HEK293 (cell line): ENCODE data around the gene SIDT1.

Experiments
- CTCF ChIA-PET: fragments of 350-600 bp; formaldehyde crosslinking; extraction: SDS; loops from one replicate; lab custom pipeline; 2021; ENCODE audit warnings: antibody characterized with exemption; lab: Yijun Ruan, JAX
- POLR2A ChIA-PET: fragments of 300-600 bp; formaldehyde crosslinking; extraction: SDS; loops from one replicate; lab custom pipeline; 2020; ENCODE audit warnings: antibody characterized with exemption, inconsistent platforms; lab: Yijun Ruan, JAX
- H3K27ac ChIP-seq: fragments of 200-500 bp; sonication (Bioruptor generic); 2 replicates; pipeline ENCODE4 v1.5.1; 2014; ENCODE audit warnings: low read depth, low read length, control low read depth, inconsistent platforms; ENCODE audit errors: extremely low read depth
- H3K36me3 ChIP-seq, 2 experiments: fragments of 200-500 bp in 1 of 2; sonication (Bioruptor generic) in 1 of 2; 1 replicate in 1 of 2; 2 replicates in 1 of 2; pipeline ENCODE4 v1.5.1; 2014 to 2017; ENCODE audit warnings: inconsistent platforms in 2 of 2, low read length in 2 of 2; ENCODE audit not compliant: control insufficient read depth in 2 of 2, insufficient read depth in 1 of 2
- H3K4me1 ChIP-seq: fragments of 200-500 bp; sonication (Bioruptor generic); 2 replicates; pipeline ENCODE4 v1.5.1; 2014; ENCODE audit warnings: mild to moderate bottlenecking, low read length, inconsistent platforms; ENCODE audit not compliant: control insufficient read depth, insufficient read depth
- H3K4me3 ChIP-seq: 2 replicates; pipeline ENCODE4 v1.5.1; 2011; ENCODE audit warnings: low read depth, mild to moderate bottlenecking, control low read depth, low read length, moderate library complexity
- H3K9me3 ChIP-seq: fragments of 200-500 bp; sonication (Bioruptor generic); 2 replicates; pipeline ENCODE4 v1.5.1; 2014; ENCODE audit warnings: low read depth, low read length, inconsistent platforms; ENCODE audit not compliant: control insufficient read depth, insufficient read depth
- FEZF1 ChIP-seq: fragments of 450-650 bp; formaldehyde crosslinking; IDR thresholded peaks from 2 replicates; pipeline ENCODE4 v1.5.1; 2016; ENCODE audit warnings: missing biosample characterization, missing genetic modification characterization
- GLI2 ChIP-seq: fragments of 450-650 bp; formaldehyde crosslinking; IDR thresholded peaks from 2 replicates; pipeline ENCODE4; 2017; ENCODE audit warnings: missing biosample characterization, missing genetic modification characterization, low read depth, borderline replicate concordance
- KLF9 ChIP-seq: fragments of 450-650 bp; formaldehyde crosslinking; IDR thresholded peaks from 2 replicates; pipeline ENCODE4 v1.5.1; 2016; ENCODE audit warnings: missing biosample characterization, missing genetic modification characterization, low read depth
- OSR2 ChIP-seq: fragments of 450-650 bp; formaldehyde crosslinking; IDR thresholded peaks from 2 replicates; pipeline ENCODE4 v1.5.1; 2016; ENCODE audit warnings: missing biosample characterization, missing genetic modification characterization
- ZBTB21 ChIP-seq: fragments of 450-650 bp; formaldehyde crosslinking; IDR thresholded peaks from 2 replicates; pipeline ENCODE4 v1.5.1; 2017; ENCODE audit warnings: missing biosample characterization, missing genetic modification characterization
- ZNF169 ChIP-seq: fragments of 450-650 bp; formaldehyde crosslinking; IDR thresholded peaks from 2 replicates; pipeline ENCODE4 v1.5.1; 2016; ENCODE audit warnings: missing biosample characterization, missing genetic modification characterization
- ZNF214 ChIP-seq: fragments of 450-650 bp; formaldehyde crosslinking; IDR thresholded peaks from 2 replicates; pipeline ENCODE4 v1.5.1; 2017; ENCODE audit warnings: missing biosample characterization, mild to moderate bottlenecking, missing genetic modification characterization, borderline replicate concordance
- ZNF223 ChIP-seq: fragments of 450-650 bp; formaldehyde crosslinking; IDR thresholded peaks from 2 replicates; pipeline ENCODE4 v1.5.1; 2016; ENCODE audit warnings: missing biosample characterization, missing genetic modification characterization
- ZNF266 ChIP-seq: fragments of 450-650 bp; formaldehyde crosslinking; IDR thresholded peaks from 2 replicates; pipeline ENCODE4 v1.5.1; 2016; ENCODE audit warnings: missing biosample characterization, missing genetic modification characterization, low read depth
- ZNF274 ChIP-seq, 2 experiments: fragments of 200-500 bp in 1 of 2; fragments of 450-650 bp in 1 of 2; sonication (Bioruptor generic) in 1 of 2; formaldehyde crosslinking in 1 of 2; IDR thresholded peaks; 2 replicates each; pipeline versions ENCODE4 v1.5.1 to v1.6.1; 2014 to 2016; ENCODE audit warnings: borderline replicate concordance in 1 of 2, inconsistent platforms in 1 of 2, low read length in 1 of 2, missing biosample characterization in 1 of 2, missing genetic modification characterization in 1 of 2
- ZNF48 ChIP-seq: fragments of 450-650 bp; formaldehyde crosslinking; IDR thresholded peaks from 2 replicates; pipeline ENCODE4 v1.5.1; 2016; ENCODE audit warnings: missing biosample characterization, missing genetic modification characterization
- ZNF548 ChIP-seq: fragments of 450-650 bp; formaldehyde crosslinking; IDR thresholded peaks from 2 replicates; pipeline ENCODE4 v1.5.1; 2016; ENCODE audit warnings: missing biosample characterization, missing genetic modification characterization
- ZNF560 ChIP-seq: fragments of 450-650 bp; formaldehyde crosslinking; IDR thresholded peaks from 2 replicates; pipeline ENCODE4 v1.5.1; 2017; ENCODE audit warnings: missing biosample characterization, missing genetic modification characterization, borderline replicate concordance
- ZNF571 ChIP-seq: fragments of 450-650 bp; formaldehyde crosslinking; IDR thresholded peaks from 2 replicates; pipeline ENCODE4 v1.5.0; 2017; ENCODE audit warnings: missing biosample characterization, missing genetic modification characterization
- ZNF629 ChIP-seq: fragments of 450-650 bp; formaldehyde crosslinking; IDR thresholded peaks from 2 replicates; pipeline ENCODE4 v1.5.1; 2017; ENCODE audit warnings: missing biosample characterization, missing genetic modification characterization
- ZNF792 ChIP-seq: fragments of 450-650 bp; formaldehyde crosslinking; IDR thresholded peaks from 2 replicates; pipeline ENCODE4 v1.5.1; 2016; ENCODE audit warnings: missing biosample characterization, missing genetic modification characterization
- TF ChIP-seq, protein P1 (sequence below): fragments of 450-650 bp; formaldehyde crosslinking; IDR thresholded peaks from 2 replicates; pipeline ENCODE4 v1.5.1; 2016; ENCODE audit warnings: missing biosample characterization, missing genetic modification characterization
- TF ChIP-seq, protein P2 (sequence below): fragments of 450-650 bp; formaldehyde crosslinking; IDR thresholded peaks from 2 replicates; pipeline ENCODE4 v1.5.1; 2016; ENCODE audit warnings: missing biosample characterization, missing genetic modification characterization
- TF ChIP-seq, protein P3 (sequence below): fragments of 450-650 bp; formaldehyde crosslinking; IDR thresholded peaks from 2 replicates; pipeline ENCODE4 v1.5.1; 2016; ENCODE audit warnings: missing biosample characterization, missing genetic modification characterization, borderline replicate concordance
- TF ChIP-seq, protein P4 (sequence below): fragments of 450-650 bp; formaldehyde crosslinking; IDR thresholded peaks from 2 replicates; pipeline ENCODE4 v1.5.1; 2016; ENCODE audit warnings: missing biosample characterization, missing genetic modification characterization

The SIDT1 gene

DNA sequence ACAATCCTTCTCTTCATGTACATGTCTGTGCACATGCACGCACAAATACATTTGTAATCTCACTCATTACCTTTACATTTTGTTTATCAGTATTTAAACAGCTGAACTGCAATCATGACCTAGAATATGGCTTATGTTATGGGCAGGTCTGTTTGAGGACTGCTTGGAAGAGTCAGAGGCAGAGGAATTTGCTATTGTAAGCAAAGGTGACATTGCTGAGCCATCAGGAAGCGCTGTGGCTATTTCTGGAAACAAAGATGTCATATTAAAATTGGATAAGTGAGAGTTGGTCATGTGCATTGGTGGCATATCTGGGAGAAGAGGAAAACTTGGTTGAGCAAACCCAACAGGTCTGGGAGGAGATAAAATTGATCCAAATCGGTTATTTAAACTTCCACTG, 122.5 kb downstream of the SIDT1 start:
- Histone ChIP-seq H3K4me1 (no peaks in the 10 kb centered on the region), H3K4me3 (no peak overlapping the region), H3K27ac (no peak overlapping the region), H3K36me3 (peaks cover 0 to 7% of the 10 kb centered on the region in 2 experiments; a peak in 1 of 3 replicates), H3K9me3 (no peaks in the 10 kb centered on the region)
- TF ChIP-seq ZNF571 (no peak), ZNF214 (no peak), ZNF792 (tag by site-specific recombination) (no peak), GLI2 (tag by site-specific recombination) (no peak), OSR2 (tag by site-specific recombination) (no peak), ZNF48 (no peak), ZNF548 (tag by site-specific recombination) (no peak), ZNF223 (tag by site-specific recombination) (no peak)
- TF ChIP-seq, protein P1, sequence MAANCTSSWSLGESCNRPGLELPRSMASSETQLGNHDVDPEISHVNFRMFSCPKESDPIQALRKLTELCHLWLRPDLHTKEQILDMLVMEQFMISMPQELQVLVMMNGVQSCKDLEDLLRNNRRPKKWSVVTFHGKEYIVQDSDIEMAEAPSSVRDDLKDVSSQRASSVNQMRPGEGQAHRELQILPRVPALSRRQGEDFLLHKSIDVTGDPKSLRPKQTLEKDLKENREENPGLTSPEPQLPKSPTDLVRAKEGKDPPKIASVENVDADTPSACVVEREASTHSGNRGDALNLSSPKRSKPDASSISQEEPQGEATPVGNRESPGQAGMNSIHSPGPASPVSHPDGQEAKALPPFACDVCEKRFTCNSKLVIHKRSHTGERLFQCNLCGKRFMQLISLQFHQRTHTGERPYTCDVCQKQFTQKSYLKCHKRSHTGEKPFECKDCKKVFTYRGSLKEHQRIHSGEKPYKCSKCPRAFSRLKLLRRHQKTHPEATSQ = no peak
- TF ChIP-seq, protein P2, sequence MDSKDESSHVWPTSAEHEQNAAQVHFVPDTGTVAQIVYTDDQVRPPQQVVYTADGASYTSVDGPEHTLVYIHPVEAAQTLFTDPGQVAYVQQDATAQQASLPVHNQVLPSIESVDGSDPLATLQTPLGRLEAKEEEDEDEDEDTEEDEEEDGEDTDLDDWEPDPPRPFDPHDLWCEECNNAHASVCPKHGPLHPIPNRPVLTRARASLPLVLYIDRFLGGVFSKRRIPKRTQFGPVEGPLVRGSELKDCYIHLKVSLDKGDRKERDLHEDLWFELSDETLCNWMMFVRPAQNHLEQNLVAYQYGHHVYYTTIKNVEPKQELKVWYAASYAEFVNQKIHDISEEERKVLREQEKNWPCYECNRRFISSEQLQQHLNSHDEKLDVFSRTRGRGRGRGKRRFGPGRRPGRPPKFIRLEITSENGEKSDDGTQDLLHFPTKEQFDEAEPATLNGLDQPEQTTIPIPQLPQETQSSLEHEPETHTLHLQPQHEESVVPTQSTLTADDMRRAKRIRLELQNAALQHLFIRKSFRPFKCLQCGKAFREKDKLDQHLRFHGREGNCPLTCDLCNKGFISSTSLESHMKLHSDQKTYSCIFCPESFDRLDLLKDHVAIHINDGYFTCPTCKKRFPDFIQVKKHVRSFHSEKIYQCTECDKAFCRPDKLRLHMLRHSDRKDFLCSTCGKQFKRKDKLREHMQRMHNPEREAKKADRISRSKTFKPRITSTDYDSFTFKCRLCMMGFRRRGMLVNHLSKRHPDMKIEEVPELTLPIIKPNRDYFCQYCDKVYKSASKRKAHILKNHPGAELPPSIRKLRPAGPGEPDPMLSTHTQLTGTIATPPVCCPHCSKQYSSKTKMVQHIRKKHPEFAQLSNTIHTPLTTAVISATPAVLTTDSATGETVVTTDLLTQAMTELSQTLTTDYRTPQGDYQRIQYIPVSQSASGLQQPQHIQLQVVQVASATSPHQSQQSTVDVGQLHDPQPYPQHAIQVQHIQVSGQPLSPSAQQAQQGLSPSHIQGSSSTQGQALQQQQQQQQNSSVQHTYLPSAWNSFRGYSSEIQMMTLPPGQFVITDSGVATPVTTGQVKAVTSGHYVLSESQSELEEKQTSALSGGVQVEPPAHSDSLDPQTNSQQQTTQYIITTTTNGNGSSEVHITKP (tag by site-specific recombination) = no peak
- ChIA-PET POLR2A (no interaction called here), CTCF (interaction anchor here (0.7 kb wide), 1 partner anchor 73 kb away, joined by 4 read pairs; no protein-coding TSS in a partner anchor)

DNA sequence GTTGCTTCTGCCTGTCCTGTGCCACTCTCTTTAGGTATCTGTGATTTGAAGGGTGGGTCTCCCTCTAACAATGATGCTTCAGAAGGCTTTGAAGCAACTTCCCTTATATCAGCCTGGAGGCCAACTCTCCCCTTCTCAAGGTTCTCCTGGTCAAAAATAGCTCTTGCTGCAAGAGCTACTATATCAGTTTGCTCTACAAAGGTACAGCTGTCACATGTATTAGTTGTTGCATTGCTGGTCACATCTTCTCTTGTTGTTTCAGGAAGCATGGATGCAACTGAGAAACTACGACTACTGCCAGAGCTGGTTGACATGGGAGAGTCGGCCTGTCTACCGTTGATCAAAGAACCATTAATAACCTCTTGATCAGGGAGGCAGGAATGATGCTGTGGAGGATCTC, 125.8 kb downstream of the SIDT1 start:
- no peak for TF ChIP-seq ZNF266 (tag by site-specific recombination)
- no peak for TF ChIP-seq ZNF169 (tag by site-specific recombination)
- TF ChIP-seq ZNF629 = no peak
- no peak for TF ChIP-seq ZNF274 (IDR thresholded peaks at IDR 0.05; ENCODE audit: low read length)
- TF ChIP-seq ZNF274 (tag by site-specific recombination; IDR thresholded peaks at IDR 0.05; ENCODE audit: borderline replicate concordance) = no peak
- Histone ChIP-seq H3K4me1 (no peaks in the 10 kb centered on the region), H3K4me3 (no peak overlapping the region), H3K27ac (no peak overlapping the region), H3K36me3 (peaks cover 0 to 20% of the 10 kb centered on the region in 2 experiments; a peak in 1 of 3 replicates), H3K9me3 (no peaks in the 10 kb centered on the region)
- CTCF ChIA-PET = no interaction called here
- POLR2A ChIA-PET = no interaction called here

DNA sequence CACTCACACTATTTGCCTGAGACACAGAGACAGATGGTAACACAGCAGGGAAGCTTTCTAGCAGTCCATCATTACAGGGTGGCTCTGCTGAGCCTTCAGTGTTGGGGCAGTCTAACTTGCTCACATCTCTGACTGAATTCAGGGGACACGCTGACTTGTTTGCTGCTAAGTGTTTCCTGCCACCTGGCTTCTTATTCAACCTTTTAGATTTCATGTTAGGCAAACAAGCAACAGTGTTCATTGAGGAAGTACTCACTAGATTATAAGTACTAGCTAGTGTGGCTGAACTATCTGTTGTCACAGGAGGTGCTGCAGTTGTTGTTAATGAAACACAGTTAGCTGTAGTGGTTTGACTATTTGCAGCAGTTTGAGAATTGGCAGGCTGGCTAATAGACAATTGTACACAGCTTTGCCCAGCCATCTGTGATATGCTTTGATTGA, 126.8 kb downstream of the SIDT1 start:
- Histone ChIP-seq H3K27ac (no peak overlapping the region), H3K4me1 (no peaks in the 10 kb centered on the region), H3K9me3 (no peaks in the 10 kb centered on the region), H3K4me3 (no peak overlapping the region), H3K36me3 (peaks cover 0 to 20% of the 10 kb centered on the region in 2 experiments; a peak in 1 of 3 replicates)
- CTCF ChIA-PET = no interaction called here
- POLR2A ChIA-PET = interaction anchor here (0.6 kb wide), 1 partner anchor 1349 kb away, joined by 3 read pairs; no protein-coding TSS in a partner anchor
- TF ChIP-seq ZBTB21 = no peak
- TF ChIP-seq, protein P3, sequence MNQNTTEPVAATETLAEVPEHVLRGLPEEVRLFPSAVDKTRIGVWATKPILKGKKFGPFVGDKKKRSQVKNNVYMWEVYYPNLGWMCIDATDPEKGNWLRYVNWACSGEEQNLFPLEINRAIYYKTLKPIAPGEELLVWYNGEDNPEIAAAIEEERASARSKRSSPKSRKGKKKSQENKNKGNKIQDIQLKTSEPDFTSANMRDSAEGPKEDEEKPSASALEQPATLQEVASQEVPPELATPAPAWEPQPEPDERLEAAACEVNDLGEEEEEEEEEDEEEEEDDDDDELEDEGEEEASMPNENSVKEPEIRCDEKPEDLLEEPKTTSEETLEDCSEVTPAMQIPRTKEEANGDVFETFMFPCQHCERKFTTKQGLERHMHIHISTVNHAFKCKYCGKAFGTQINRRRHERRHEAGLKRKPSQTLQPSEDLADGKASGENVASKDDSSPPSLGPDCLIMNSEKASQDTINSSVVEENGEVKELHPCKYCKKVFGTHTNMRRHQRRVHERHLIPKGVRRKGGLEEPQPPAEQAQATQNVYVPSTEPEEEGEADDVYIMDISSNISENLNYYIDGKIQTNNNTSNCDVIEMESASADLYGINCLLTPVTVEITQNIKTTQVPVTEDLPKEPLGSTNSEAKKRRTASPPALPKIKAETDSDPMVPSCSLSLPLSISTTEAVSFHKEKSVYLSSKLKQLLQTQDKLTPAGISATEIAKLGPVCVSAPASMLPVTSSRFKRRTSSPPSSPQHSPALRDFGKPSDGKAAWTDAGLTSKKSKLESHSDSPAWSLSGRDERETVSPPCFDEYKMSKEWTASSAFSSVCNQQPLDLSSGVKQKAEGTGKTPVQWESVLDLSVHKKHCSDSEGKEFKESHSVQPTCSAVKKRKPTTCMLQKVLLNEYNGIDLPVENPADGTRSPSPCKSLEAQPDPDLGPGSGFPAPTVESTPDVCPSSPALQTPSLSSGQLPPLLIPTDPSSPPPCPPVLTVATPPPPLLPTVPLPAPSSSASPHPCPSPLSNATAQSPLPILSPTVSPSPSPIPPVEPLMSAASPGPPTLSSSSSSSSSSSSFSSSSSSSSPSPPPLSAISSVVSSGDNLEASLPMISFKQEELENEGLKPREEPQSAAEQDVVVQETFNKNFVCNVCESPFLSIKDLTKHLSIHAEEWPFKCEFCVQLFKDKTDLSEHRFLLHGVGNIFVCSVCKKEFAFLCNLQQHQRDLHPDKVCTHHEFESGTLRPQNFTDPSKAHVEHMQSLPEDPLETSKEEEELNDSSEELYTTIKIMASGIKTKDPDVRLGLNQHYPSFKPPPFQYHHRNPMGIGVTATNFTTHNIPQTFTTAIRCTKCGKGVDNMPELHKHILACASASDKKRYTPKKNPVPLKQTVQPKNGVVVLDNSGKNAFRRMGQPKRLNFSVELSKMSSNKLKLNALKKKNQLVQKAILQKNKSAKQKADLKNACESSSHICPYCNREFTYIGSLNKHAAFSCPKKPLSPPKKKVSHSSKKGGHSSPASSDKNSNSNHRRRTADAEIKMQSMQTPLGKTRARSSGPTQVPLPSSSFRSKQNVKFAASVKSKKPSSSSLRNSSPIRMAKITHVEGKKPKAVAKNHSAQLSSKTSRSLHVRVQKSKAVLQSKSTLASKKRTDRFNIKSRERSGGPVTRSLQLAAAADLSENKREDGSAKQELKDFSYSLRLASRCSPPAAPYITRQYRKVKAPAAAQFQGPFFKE (tag by site-specific recombination) = no peak
- TF ChIP-seq KLF9 = no peak
- no peak for TF ChIP-seq FEZF1
- no peak for TF ChIP-seq ZNF560
- TF ChIP-seq, protein P4, sequence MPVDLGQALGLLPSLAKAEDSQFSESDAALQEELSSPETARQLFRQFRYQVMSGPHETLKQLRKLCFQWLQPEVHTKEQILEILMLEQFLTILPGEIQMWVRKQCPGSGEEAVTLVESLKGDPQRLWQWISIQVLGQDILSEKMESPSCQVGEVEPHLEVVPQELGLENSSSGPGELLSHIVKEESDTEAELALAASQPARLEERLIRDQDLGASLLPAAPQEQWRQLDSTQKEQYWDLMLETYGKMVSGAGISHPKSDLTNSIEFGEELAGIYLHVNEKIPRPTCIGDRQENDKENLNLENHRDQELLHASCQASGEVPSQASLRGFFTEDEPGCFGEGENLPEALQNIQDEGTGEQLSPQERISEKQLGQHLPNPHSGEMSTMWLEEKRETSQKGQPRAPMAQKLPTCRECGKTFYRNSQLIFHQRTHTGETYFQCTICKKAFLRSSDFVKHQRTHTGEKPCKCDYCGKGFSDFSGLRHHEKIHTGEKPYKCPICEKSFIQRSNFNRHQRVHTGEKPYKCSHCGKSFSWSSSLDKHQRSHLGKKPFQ (tag by site-specific recombination) = no peak
